ENCODE results near the gene CRYGC.
A peak's percentile ranks its signal among the peaks of the same experiment; 100 is the strongest.

Gene CRYGC, protein sequence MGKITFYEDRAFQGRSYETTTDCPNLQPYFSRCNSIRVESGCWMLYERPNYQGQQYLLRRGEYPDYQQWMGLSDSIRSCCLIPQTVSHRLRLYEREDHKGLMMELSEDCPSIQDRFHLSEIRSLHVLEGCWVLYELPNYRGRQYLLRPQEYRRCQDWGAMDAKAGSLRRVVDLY

DNA sequence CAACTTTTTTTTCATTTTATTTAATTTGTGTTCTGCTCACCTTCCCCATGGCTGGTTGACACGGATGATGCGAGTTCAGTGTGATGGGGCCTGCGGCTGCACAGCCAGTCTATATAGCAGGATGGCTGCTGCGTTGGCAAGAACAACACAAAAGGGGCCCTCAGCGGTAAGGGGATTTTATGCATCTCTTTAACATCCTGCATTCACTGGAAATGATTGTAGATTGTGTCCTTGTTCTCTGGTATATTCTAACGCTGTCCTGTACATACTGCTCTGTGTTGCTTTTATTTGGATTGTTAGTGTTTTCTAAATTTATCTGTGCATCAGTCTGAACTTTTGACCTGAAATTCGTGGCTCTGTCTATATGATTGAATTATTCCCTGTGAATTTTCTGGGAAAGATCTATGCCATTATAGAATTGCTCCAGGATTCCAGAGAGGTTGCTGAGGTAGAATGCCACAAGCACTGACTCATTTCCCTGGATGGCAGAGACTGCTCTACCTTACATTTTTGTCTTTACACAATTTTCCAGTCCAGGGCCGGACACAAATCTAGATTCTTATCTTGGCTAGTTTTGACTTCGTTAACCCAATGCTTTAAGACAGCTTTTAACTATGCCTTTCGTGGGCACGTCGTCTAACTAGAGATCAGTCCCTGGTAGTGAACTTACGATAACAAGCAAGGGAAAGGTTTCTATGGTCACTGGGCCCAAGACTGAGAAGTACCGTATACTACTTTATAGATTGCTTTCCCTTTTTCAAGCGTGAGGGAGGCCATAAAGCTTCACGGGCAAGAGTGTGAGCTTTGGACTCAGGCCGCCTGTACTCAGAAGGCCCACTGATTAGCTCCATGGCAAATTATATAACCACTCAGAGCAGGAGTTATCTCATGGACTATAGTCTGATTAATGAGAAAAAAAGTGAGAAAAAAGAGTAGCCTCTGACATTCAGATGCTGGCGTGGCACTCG is at the start of gene CRYGC:
CRYGC (minus strand) TSS at position 85 of the 968 bp plus-strand sequence; CDS start at position 49, 36 bp downstream.
- peak; percentile 32 for DNase-seq (ENCODE audit: insufficient read length, low spot score)
- TF ChIP-seq POLR2A (IDR thresholded peaks at IDR 0.05; ENCODE audit: low read depth, low read length) = no peak
- no peak for FAIRE-seq

DNA sequence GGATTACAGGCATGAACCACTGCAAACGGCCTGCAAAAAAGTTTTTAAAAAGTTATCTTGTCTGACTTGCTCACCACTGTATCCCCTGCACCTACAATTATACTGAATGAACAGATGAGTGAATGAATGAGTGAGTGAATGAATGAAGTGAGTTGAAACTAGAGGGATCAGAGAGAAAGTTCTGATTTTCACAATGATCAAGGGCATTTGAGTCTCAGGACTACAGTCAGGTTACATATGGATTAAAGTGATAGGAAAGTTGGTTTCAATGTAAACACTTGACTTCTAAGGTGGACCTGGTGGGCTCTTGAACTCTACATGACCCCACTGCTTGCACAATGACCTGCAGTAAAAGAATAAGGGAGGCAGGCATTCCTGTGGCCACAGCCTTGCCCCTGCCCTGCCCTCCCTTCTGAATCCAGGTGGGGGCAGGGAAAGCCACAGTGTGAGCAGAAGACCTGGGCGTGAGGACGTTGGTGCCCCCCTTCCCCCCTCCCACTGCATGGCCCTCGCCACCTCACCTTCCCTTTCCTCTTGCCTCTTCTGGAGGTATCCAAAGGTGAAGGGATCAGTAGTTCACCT is 49.5 kb upstream of the CRYGC start:
- no peak for TF ChIP-seq POLR2A (IDR thresholded peaks at IDR 0.05; ENCODE audit: low read depth, low read length)
- FAIRE-seq (no peak), DNase-seq (ENCODE audit: insufficient read length, low spot score) (no peak)

DNA sequence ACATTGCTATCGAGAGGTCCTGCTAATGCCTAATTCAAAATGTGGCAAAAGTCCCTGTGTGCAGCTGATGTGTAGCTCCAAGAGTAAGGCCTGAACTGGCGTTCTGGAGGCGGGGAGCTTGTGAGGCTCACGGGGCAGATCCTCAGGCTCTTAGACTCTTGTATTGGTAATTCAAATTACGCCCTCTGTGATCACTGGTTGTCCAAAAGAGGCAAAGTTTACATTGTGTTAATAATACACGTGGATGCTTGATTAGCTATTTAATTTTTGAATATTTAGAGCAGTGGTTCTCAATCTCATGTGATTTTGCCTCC is 46.2 kb upstream of the CRYGC start:
- no peak for DNase-seq (ENCODE audit: insufficient read length, low spot score)
- FAIRE-seq = no peak
- no peak for TF ChIP-seq POLR2A (IDR thresholded peaks at IDR 0.05; ENCODE audit: low read depth, low read length)

DNA sequence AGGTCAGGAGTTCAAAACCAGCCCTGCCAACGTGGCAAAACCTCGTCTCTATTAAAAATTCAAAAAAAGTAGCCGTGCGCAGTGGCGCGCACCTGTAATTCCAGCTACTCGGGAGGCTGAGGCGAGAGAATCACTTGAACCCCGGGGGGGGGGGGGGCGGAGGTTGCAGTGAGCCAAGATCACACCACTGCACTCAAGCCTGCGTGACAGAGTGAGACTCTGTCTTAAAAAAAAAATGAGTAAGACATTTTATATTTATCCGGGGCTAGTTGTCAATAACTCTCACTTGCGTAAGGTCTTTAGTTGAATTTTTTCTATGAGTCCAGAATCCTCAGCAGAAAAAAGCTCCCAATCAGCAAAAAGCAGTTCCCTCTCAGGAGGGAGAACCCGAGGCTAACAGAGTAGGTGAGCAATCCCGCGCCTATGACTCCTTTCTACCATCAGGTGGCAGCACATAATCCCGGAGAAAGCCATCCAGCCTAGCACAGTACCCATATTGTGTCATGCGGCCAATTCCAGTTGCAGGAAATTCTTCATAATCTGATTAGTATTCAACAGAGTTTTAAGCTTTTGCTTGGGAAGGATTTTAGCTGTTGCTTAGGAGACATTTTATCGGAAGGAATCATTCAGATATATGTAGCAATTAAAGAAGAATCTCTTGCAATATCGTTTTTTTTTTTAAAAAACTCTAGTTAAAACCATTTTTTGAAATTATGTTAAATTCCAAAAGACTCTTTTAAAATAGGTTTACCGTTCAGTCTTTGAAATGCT is 45.6 kb upstream of the CRYGC start:
- DNase-seq (ENCODE audit: insufficient read length, low spot score) (peak; percentile 65), FAIRE-seq (peak; percentile 89)
- no peak for TF ChIP-seq POLR2A (IDR thresholded peaks at IDR 0.05; ENCODE audit: low read depth, low read length)

DNA sequence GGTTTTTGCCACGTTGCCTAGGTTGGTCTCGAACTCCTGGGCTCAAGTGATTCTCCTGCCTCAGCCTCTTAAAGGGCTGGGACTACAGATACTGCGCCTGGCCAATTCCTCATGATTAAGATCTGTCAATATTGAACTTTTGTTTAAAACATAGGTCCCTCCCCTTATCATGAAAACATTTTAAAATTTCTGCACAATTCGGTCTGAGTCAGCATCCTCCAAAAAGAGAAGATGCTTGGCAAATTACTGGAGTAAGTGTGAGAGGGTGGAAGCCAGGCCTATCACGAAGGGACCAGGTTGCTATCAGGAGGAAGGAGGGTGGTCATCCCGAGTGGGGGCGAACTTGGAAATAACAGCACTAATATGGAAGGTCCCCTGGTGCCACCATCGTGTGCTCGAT is 44.5 kb upstream of the CRYGC start:
- DNase-seq (ENCODE audit: insufficient read length, low spot score) (no peak), FAIRE-seq (no peak)
- TF ChIP-seq POLR2A (IDR thresholded peaks at IDR 0.05; ENCODE audit: low read depth, low read length) = no peak

DNA sequence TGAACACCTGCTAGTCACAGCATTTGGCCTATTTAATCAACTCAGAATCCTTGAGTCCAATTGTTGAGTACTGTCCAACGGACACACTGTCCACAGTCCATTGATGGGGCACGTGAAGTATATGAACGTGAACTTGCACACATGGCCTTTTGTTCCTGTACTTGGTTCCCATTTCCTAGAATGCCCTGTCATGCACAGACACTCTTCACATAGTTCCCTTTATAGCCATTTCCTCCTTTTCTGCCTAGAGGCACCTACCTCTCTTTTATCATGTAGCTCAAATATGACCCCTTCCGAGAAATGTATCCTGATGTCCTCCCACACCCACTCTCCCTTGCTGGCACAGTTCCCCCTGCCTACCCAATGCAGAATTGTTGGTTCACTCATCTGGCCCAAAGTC is 42.5 kb upstream of the CRYGC start:
- FAIRE-seq (no peak), DNase-seq (ENCODE audit: insufficient read length, low spot score) (no peak)
- TF ChIP-seq POLR2A (IDR thresholded peaks at IDR 0.05; ENCODE audit: low read depth, low read length) = no peak

DNA sequence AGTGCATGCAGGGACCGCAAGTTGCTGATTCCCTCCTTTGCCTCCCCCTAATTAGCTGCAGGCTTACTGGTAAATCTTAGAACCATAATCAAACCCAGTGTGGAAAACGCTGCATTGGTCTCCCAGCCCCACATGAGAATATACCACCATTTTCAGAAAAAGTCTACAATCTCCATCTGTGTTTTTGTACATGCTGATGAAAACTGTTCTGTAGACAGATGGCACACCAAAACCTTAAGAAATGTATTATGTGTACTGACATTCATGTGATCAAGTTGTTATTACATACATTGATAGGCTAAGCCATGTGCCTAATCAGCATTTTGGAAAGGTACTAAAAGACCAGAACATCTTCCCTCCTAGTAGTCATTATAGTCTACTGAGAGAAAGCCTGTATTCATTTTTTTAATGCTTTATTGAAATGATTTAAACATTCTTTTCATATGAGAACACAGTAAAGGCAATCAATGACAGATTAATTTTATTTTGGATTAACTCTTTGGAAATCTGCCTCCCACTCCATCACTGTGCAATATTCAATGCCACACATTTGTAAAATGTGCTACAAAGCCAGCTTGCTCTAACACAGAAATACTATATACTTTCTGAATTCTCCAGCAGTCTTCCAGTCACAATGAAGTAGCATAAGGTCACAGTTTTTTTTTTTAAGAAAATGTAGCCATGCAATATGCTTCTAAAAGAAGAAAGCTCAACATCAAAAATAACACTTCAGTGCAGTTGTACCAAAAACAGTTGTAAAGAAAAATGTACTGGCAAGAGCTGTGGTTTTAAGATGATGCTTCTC is 35.5 kb upstream of the CRYGC start:
- no peak for TF ChIP-seq POLR2A (IDR thresholded peaks at IDR 0.05; ENCODE audit: low read depth, low read length)
- no peak for FAIRE-seq

DNA sequence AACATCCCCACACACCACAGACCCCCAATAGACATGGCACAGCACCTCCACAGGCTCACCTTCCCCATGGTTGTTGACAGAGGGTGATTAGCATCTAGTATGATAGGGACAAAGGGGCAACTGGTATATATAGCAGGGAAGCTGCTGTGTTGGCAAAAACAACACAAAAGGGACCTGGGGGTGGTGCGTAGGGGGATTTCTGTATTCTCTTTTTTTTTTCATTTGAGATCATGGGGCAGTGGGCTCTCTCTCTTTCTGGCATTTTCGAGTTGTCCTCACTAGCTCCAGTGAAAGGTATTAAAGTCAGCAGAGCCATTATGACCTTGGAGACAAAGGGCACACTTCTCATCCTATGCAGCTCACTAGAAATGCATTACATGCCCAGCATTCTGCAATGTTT is 33.9 kb upstream of the CRYGC start, which contains the start of gene CRYGA:
CRYGA (minus strand) TSS at position 101 of the 400 bp plus-strand sequence; CDS start at position 68, 33 bp downstream.
- FAIRE-seq (no peak), DNase-seq (ENCODE audit: insufficient read length, low spot score) (no peak)
- TF ChIP-seq POLR2A (IDR thresholded peaks at IDR 0.05; ENCODE audit: low read depth, low read length) = no peak

More for the DNA sequence above, 35.5 kb upstream of the CRYGC start:
- no peak for DNase-seq (ENCODE audit: insufficient read length, low spot score)

DNA sequence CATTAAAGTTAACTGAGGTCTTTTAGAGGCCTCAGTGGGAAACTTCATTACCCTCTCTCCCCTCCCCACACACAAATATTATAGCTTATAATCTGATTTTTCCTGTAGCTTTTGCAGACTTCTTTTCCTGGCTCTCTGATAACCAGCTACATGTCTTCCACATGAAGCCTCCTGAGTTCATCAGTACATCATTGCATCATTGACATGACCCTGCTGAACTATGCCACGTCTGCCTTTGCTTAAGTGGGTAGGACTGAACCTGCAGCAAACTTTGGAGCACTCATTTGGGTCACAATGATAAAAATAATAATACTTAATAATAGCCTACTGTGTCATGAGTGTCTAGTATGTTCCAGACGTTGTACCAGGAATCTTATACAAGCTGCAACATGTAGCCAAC is 26.8 kb upstream of the CRYGC start:
- FAIRE-seq (no peak), DNase-seq (ENCODE audit: insufficient read length, low spot score) (no peak)
- TF ChIP-seq POLR2A (IDR thresholded peaks at IDR 0.05; ENCODE audit: low read depth, low read length) = no peak

DNA sequence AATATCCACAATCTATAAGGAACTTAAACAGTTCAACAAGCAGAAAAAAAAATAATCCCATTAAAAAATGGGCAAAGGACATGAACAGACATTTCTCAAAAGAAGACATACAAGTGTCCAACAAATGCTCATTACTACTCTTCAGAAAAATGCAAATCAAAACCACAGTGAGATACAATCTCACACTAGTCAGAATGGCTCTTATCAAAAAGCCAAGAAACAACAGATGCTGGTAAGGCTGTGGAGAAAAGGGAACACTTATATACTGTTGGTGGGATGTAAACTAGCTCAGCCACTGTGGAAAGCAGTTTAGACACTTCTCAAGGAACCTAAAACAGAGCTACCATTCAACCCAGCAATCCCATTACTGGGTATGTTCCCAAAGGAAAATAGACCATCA is 23.5 kb upstream of the CRYGC start:
- DNase-seq (ENCODE audit: insufficient read length, low spot score) (no peak), FAIRE-seq (no peak)
- TF ChIP-seq POLR2A (IDR thresholded peaks at IDR 0.05; ENCODE audit: low read depth, low read length) = no peak

DNA sequence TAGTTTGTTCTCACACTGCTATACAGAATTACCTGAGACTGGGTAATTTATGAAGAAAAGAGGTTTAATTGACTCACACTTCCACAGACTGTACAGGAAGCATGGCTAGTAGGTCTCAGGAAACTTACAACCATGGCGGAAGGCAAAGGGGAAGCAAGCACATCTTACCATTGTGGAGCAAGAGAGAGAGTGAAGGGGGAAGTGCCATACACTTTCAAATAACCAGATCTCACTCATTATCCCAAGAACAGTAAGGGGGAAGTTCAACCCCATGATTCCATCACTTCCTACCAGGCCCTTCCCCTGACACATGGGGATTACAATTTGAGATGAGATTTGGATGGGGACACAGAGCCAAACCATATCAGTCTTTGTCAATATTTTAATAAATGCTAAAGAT is 21.3 kb upstream of the CRYGC start:
- no peak for TF ChIP-seq POLR2A (IDR thresholded peaks at IDR 0.05; ENCODE audit: low read depth, low read length)
- no peak for FAIRE-seq
- DNase-seq (ENCODE audit: insufficient read length, low spot score) = no peak

DNA sequence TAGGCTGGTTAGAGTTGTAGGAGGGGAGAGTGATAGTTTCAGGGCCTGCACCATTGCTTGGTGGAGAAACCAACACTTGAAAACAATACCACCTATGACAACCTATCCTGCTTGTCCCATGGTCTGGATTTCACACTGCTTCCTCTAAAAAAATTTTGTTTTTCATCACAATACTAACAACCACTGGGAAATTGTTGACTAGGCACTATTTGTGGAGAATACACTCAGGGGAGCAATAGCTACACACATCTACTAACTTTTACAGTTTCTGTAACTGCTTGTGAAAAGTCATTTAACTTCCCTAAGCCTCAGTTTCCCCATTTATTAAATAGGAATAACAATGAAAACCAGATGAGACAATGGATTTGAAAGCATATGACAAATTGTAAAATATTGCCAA is 20.5 kb upstream of the CRYGC start:
- FAIRE-seq = no peak
- DNase-seq (ENCODE audit: insufficient read length, low spot score) = no peak
- TF ChIP-seq POLR2A (IDR thresholded peaks at IDR 0.05; ENCODE audit: low read depth, low read length) = no peak

DNA sequence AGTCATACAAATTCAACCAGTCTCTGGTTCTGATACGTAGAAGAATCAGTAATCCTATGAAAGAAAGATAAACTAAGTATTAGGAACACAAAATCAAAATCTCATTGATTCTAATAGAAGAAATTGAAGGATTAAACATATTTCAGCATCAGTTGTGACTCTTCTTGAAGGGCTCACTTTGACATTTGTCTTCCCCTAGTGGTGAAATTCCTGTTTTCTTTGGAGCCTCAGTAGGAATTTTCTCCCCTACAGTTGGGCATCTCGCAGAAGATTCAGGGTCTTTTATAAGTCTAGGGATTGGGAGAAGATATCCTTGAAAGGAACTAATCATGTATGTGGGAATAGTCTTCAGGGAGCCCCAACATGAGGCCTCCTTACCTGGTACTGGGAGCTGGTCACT is 19.2 kb upstream of the CRYGC start:
- FAIRE-seq (no peak), DNase-seq (ENCODE audit: insufficient read length, low spot score) (no peak)
- no peak for TF ChIP-seq POLR2A (IDR thresholded peaks at IDR 0.05; ENCODE audit: low read depth, low read length)
